K562 (cell line): ENCODE results near the gene MVK. TPM values are rescaled to one million over a fixed set of nuclear protein-coding genes. Genes with fewer than 3 reads are reported as not detected.

Experiments used
- ATAC-seq: fragments of 200-7000 bp; cut with Tn5 transposase; 3 replicates; pipeline ENCODE4 v1.9.1; 2020; ENCODE audit warnings: moderate library complexity
- BruUV-seq: library from RNA; stranded (reverse); fragments of 400-500 nt; replicated peaks from 2 replicates; lab custom pipeline; 2021; lab: Mats Ljungman, UMichigan
- CTCF ChIA-PET: fragments of 300-600 bp; formaldehyde crosslinking; extraction: SDS; loops from one replicate; lab custom pipeline; 2021; ENCODE audit warnings: low intra/inter-chr PET ratio; lab: Yijun Ruan, JAX
- POLR2A ChIA-PET: fragments of 300-600, 350-650 bp; sonication (Branson Sonifier 250); formaldehyde crosslinking; extraction: SDS; loops from one replicate; lab custom pipeline; 2021; ENCODE audit warnings: antibody characterized with exemption, inconsistent platforms; lab: Yijun Ruan, JAX
- DNase-seq, 4 experiments: peaks; one replicate each; pipeline versions ENCODE4 v3.0.0 to v3.0.0-alpha.2; 2011 to 2018; ENCODE audit warnings: low spot score in 3 of 4, mixed read lengths in 3 of 4; ENCODE audit errors: extremely low read depth in 1 of 4
- FAIRE-seq: peaks from 2 replicates; lab custom pipeline; 2011; peaks lifted over from hg19 to GRCh38; lab: Jason Lieb, UNC
- H2AFZ ChIP-seq: 2 replicates; pipeline ENCODE4 v1.6.0; 2011; ENCODE audit warnings: low read depth, low read length, control low read depth, inconsistent platforms
- H3K27ac ChIP-seq: fragments of 200-600 bp; 3 replicates; pipeline ENCODE4 v1.8.0; 2011; ENCODE audit warnings: low read depth, mild to moderate bottlenecking, control low read depth, inconsistent platforms, low read length, moderate library complexity, mixed read lengths; ENCODE audit errors: extremely low read depth
- H3K27me3 ChIP-seq, 2 experiments: fragments of 300-600 bp in 1 of 2; 2 replicates in 1 of 2; 3 replicates in 1 of 2; pipeline versions ENCODE4 v1.6.0 to v1.8.0; 2011; ENCODE audit warnings: inconsistent platforms in 2 of 2, low read length in 2 of 2, mild to moderate bottlenecking in 1 of 2, mixed read lengths in 1 of 2, moderate library complexity in 1 of 2; ENCODE audit not compliant: control insufficient read depth in 2 of 2, insufficient read depth in 2 of 2
- H3K36me3 ChIP-seq: fragments of 300-600 bp; 3 replicates; pipeline ENCODE4 v1.8.0; 2011; ENCODE audit warnings: mild to moderate bottlenecking, low read length, inconsistent platforms; ENCODE audit not compliant: control insufficient read depth, insufficient read depth
- H3K4me1 ChIP-seq, 2 experiments: fragments of 200-600 bp in 1 of 2; replicated peaks in 1 of 2; 2 replicates in 1 of 2; 3 replicates in 1 of 2; pipeline versions ENCODE4 v1.5.1 to v1.8.0; 2011; ENCODE audit warnings: inconsistent platforms in 2 of 2, low read length in 2 of 2, mild to moderate bottlenecking in 1 of 2, mixed read lengths in 1 of 2, moderate library complexity in 1 of 2; ENCODE audit not compliant: control insufficient read depth in 2 of 2, insufficient read depth in 2 of 2
- H3K4me2 ChIP-seq: 2 replicates; pipeline ENCODE4 v1.6.1; 2011; ENCODE audit warnings: low read length, control low read depth, inconsistent platforms, mixed read lengths; ENCODE audit not compliant: insufficient read depth
- H3K4me3 ChIP-seq: fragments of 200-600 bp; sonication (generic), shearing (Covaris generic); 2 replicates; pipeline ENCODE4 v1.5.1; 2016; ENCODE audit warnings: control low read depth, inconsistent platforms
- H3K79me2 ChIP-seq: fragments of 200-600 bp; 3 replicates; pipeline ENCODE4 v1.8.0; 2011; ENCODE audit warnings: low read length, inconsistent platforms; ENCODE audit not compliant: control insufficient read depth, insufficient read depth
- H3K9ac ChIP-seq, 2 experiments: 2 replicates each; pipeline versions ENCODE4 v1.6.0 to v1.6.1; 2011; ENCODE audit warnings: low read depth in 2 of 2, low read length in 2 of 2, control low read depth in 1 of 2, inconsistent platforms in 1 of 2, mild to moderate bottlenecking in 1 of 2, mixed read lengths in 1 of 2; ENCODE audit not compliant: insufficient read depth in 1 of 2
- H3K9me1 ChIP-seq: one replicate; pipeline ENCODE4 v1.6.0; 2011; ENCODE audit warnings: inconsistent platforms, mild to moderate bottlenecking, low read length, moderate library complexity; ENCODE audit not compliant: control insufficient read depth, insufficient read depth
- H3K9me3 ChIP-seq: replicated peaks from 2 replicates; pipeline ENCODE4 v1.5.1; 2011; ENCODE audit warnings: low read depth, low read length, inconsistent platforms; ENCODE audit not compliant: control insufficient read depth, insufficient read depth
- H4K20me1 ChIP-seq: replicated peaks from 2 replicates; pipeline ENCODE4 v1.6.1; 2011; ENCODE audit warnings: low read length, inconsistent platforms, mixed read lengths; ENCODE audit not compliant: control insufficient read depth, insufficient read depth
- ARID3A ChIP-seq: IDR thresholded peaks from 2 replicates; pipeline ENCODE4 v1.6.1; 2012; ENCODE audit warnings: low read depth, low read length, improper control_type of control experiment, borderline replicate concordance
- CREB3 ChIP-seq: fragments of 450-650 bp; conservative IDR thresholded peaks from 2 replicates; pipeline ENCODE4 v1.6.1; 2016; ENCODE audit warnings: missing genetic modification characterization, low read depth, mild to moderate bottlenecking, missing compliant biosample characterization, moderate library complexity
- EP400 ChIP-seq: fragments of 450-650 bp; IDR thresholded peaks from 2 replicates; pipeline ENCODE4 v1.6.1; 2017; ENCODE audit warnings: antibody characterized with exemption, mild to moderate bottlenecking, moderate library complexity
- FOSL1 ChIP-seq: fragments of 200-800 bp; sonication (Bioruptor generic); conservative IDR thresholded peaks from 2 replicates; pipeline ENCODE4 v1.6.1; 2016; ENCODE audit warnings: missing genetic modification characterization, missing compliant biosample characterization
- HDAC1 ChIP-seq, 2 experiments: fragments of 450-650 bp; IDR thresholded peaks; 2 replicates each; pipeline ENCODE4 v1.6.1; 2016 to 2017; ENCODE audit warnings: inconsistent platforms in 1 of 2, mild to moderate bottlenecking in 1 of 2, moderate library complexity in 1 of 2
- HMGN3 ChIP-seq: IDR thresholded peaks from 2 replicates; pipeline ENCODE4 v1.6.1; 2011; ENCODE audit warnings: borderline replicate concordance, low read depth, mild to moderate bottlenecking, mixed read lengths, low read length; ENCODE audit not compliant: insufficient read length; ENCODE audit errors: extremely low read depth
- IRF2 ChIP-seq: sonication (generic); formaldehyde crosslinking; IDR thresholded peaks from 2 replicates; pipeline ENCODE4 v1.8.1; 2022; ENCODE audit warnings: mild to moderate bottlenecking, missing genetic modification reagents
- NFYB ChIP-seq: IDR thresholded peaks from 2 replicates; pipeline ENCODE4 v1.6.1; 2011; ENCODE audit warnings: mild to moderate bottlenecking, moderate library complexity; ENCODE audit not compliant: insufficient read length; ENCODE audit errors: extremely low read depth
- NR2C1 ChIP-seq, 2 experiments: fragments of 450-650 bp; IDR thresholded peaks; 2 replicates each; pipeline ENCODE4 v1.6.1; 2017; ENCODE audit warnings: mild to moderate bottlenecking in 2 of 2, antibody characterized with exemption in 1 of 2, inconsistent platforms in 1 of 2, missing compliant biosample characterization in 1 of 2, missing genetic modification characterization in 1 of 2
- STAG1 ChIP-seq: sonication (generic); formaldehyde crosslinking; IDR thresholded peaks from 2 replicates; pipeline ENCODE4 v1.5.0; 2020; ENCODE audit warnings: missing genetic modification reagents, borderline replicate concordance
- ZFP36 ChIP-seq: fragments of 150-350 bp; IDR thresholded peaks from 2 replicates; pipeline ENCODE4 v1.6.1; 2018; ENCODE audit warnings: low read length, low read depth; ENCODE audit not compliant: partially characterized antibody
- ZNF589 ChIP-seq: fragments of 200-800 bp; sonication (Bioruptor generic); IDR thresholded peaks from 2 replicates; pipeline ENCODE4 v1.6.1; 2016; ENCODE audit warnings: low read depth, missing genetic modification characterization, missing compliant biosample characterization
- WGBS: fragments of 100-300 bp; shearing (Covaris generic); methylation state at CpG from one replicate; pipeline ENCODE4 v1.1.6; 2016; ENCODE audit warnings: low coverage, mixed read lengths; ENCODE audit not compliant: insufficient coverage; ENCODE audit errors: missing lambda C conversion rate; 5-methylcytosine and 5-hydroxymethylcytosine counted together
- in situ Hi-C: fragments of 300-500 bp; cut with MboI; formaldehyde crosslinking; loops from 4 replicates; pipeline ENCODE4 v1.15.0; 2018; ENCODE audit warnings: inconsistent platforms, mixed read lengths
- intact Hi-C: fragments of 100-400 bp; cut with micrococcal nuclease; formaldehyde crosslinking; loops from 2 replicates; pipeline ENCODE4 v1.14.2; 2022
- polyA plus RNA-seq, 8 experiments: library from polyadenylated mRNA; depleted of rRNA in 4 of 8; stranded (reverse) in 5 of 8; unstranded in 3 of 8; fragments of >200 nt; fragmentation: Nextera tagmentation in 2 of 8; fragmentation: Illumina TruSeq in 1 of 8; extraction: Ambion mirVana in 2 of 8; extraction: Trizol in 1 of 8; gene quantifications; 2 replicates each; pipeline versions ENCODE4 v1.2.1 to v1.2.3, GENCODE V29; 2011 to 2014; ENCODE audit warnings: inconsistent platforms in 1 of 8, missing spikeins in 1 of 8
- total RNA-seq, 7 experiments: library from RNA; depleted of rRNA in 6 of 7; stranded (reverse); fragments of >200 nt in 6 of 7; fragmentation: Illumina TruSeq in 2 of 7; extraction: Trizol in 2 of 7; gene quantifications; 2 replicates each; pipeline versions ENCODE4 v1.2.1 to v1.2.3, GENCODE V29; 2011 to 2021; ENCODE audit warnings: low replicate concordance in 1 of 7

MVK gene
- total and polyA plus RNA-seq, 9 of the 15 experiments (the other 6 are each of a cell fraction or from before 2014, with no cell fraction given), result 0.41 to 33.6 (median 18.8) TPM

GRCh38 chr12:109533487-109533740 is 40.2 kb upstream of the MVK start:
- Histone ChIP-seq H4K20me1 (peaks cover 10% of the 10 kb centered on the region; the same call in 1 of the 2 replicates), H3K9me1 (no peaks in the 10 kb centered on the region), H3K4me1 (peaks cover 0 to 5% of the 10 kb centered on the region in 2 experiments; a peak in 2 of 5 replicates), H3K79me2 (no peaks in the 10 kb centered on the region), H2AFZ (no peak overlapping the region), H3K27ac (no peak overlapping the region), H3K9ac (0 out of 4 replicates have a peak overlapping the region, but pooled peaks of 1 of the 2 experiments have one; percentile 9), H3K4me2 (no peak overlapping the region), H3K36me3 (peaks cover 11% of the 10 kb centered on the region), H3K27me3 (peaks cover 4 to 13% of the 10 kb centered on the region in 2 experiments; a peak in 4 of 5 replicates), H3K4me3 (no peak overlapping the region), H3K9me3 (no peaks in the 10 kb centered on the region)
- DNase-seq (no peak), FAIRE-seq (no peak), ATAC-seq (no peak)
- in situ Hi-C loops (no loop called here), intact Hi-C loops (no loop called here)
- BruUV-seq, result no TSS peak
- POLR2A ChIA-PET, result interaction anchor here (0.5 to 1.7 kb wide), 3 partner anchors 9 to 186 kb away, joined by 3 to 11 read pairs (median 4); no protein-coding TSS in a partner anchor
- 80% methylated on average over 8 of the region's 8 CpGs for WGBS
- TF ChIP-seq STAG1 (no peak), ARID3A (no peak), EP400 (no peak), HMGN3 (no peak), CREB3 (tag) (no peak), NFYB (no peak), IRF2 (CRISPR knock-in tag) (no peak), HDAC1 (IDR thresholded peaks at IDR 0.05) (no peak), ZNF589 (CRISPR knock-in tag) (no peak), ZFP36 (no peak), FOSL1 (tag) (no peak), NR2C1 (IDR thresholded peaks at IDR 0.05) (no peak), NR2C1 (tag; IDR thresholded peaks at IDR 0.05) (no peak)
- CTCF ChIA-PET, result no interaction called here
